GM12892 (cell line): Measurements from ENCODE around the gene VSIR.

ENCODE experiments used
- POLR2A ChIP-seq: IDR thresholded peaks from 2 replicates; pipeline ENCODE4 v1.6.1; 2011; ENCODE audit warnings: low read depth, low read length, control low read depth
- POLR2AphosphoS5 ChIP-seq: IDR thresholded peaks from 2 replicates; pipeline ENCODE4 v1.6.1; 2011; ENCODE audit warnings: low read depth, low read length, control low read depth
- TAF1 ChIP-seq: IDR thresholded peaks from 2 replicates; pipeline ENCODE4 v1.6.1; 2011; ENCODE audit warnings: low read depth, mild to moderate bottlenecking, control low read depth, low read length, borderline replicate concordance

DNA sequence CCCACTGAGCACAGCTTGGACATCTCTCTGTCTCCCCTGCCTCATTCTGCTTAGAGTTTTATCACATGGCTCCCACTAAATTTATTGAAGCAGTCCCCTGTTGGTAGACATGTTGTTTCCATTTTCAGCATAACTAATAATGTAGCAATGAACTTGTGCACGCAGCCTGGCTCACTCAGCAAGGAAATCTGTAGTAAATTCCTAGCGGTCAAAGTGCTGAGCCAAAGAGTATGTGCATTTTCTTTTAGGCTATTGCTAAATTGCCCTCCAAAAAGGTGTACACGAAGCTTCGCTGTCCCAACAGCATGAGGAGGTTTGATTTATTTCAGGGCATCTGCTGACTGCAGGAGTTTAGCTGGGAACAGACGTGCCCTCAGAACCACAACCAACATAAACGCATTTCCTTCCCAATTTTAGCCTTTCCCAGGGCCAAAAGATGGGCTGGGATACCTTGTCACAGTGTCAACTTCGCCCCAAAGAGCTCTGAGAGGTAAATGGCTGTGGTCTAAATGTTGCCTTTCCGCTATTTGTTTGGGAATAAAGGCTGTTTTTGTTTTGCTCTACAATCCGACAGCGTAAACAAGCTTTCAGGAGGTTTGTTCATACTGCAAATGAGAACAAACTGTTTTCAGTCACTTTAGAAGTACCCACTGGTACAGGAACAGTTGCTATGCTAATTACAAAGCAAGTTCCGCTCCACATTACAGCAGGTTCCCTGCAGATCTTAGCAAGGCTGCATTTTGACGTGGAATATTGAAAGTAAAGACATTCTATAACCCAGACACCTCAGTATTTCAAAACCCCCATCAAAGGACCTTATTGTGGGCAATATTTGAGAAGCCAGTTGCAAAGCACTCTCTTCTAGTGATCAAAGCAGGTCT lies 16.8 kb downstream of the VSIR start:
- TF ChIP-seq POLR2AphosphoS5 (no peak), POLR2A (no peak), TAF1 (no peak)
